Astrocyte (in vitro differentiated cells and primary cell): Measurements from ENCODE around the gene TNFRSF1A. TPM values are rescaled to one million over a fixed set of nuclear protein-coding genes. Genes with fewer than 3 reads are reported as not detected.
A peak's percentile ranks its signal among the peaks of the same experiment; 100 is the strongest.

Experiments
- DNase-seq: peaks from one replicate; pipeline ENCODE4 v3.0.0-alpha.2; 2010; ENCODE audit warnings: low read depth
- FAIRE-seq: peaks from 2 replicates; lab custom pipeline; 2011; peaks lifted over from hg19 to GRCh38; lab: Jason Lieb, UNC
- H2AFZ ChIP-seq: 2 replicates; pipeline ENCODE4 v1.6.0; 2012; ENCODE audit warnings: low read depth, low read length, inconsistent platforms
- H3K27ac ChIP-seq: 2 replicates; pipeline ENCODE4 v1.5.1; 2011; ENCODE audit warnings: low read depth, low read length, inconsistent platforms
- H3K27me3 ChIP-seq: 2 replicates; pipeline ENCODE4 v1.6.0; 2011; ENCODE audit warnings: low read length, inconsistent platforms; ENCODE audit not compliant: insufficient read depth
- H3K36me3 ChIP-seq: 2 replicates; pipeline ENCODE4 v1.5.1; 2011; ENCODE audit warnings: low read length, inconsistent platforms; ENCODE audit not compliant: insufficient read depth
- H3K4me1 ChIP-seq: 2 replicates; pipeline ENCODE4 v1.5.1; 2011; ENCODE audit warnings: low read length, inconsistent platforms; ENCODE audit not compliant: insufficient read depth
- H3K4me2 ChIP-seq: 2 replicates; pipeline ENCODE4 v1.6.0; 2012; ENCODE audit warnings: low read length, inconsistent platforms
- H3K4me3 ChIP-seq: 2 replicates; pipeline ENCODE4 v1.5.1; 2011; ENCODE audit warnings: low read depth, mild to moderate bottlenecking, low read length, inconsistent platforms; ENCODE audit not compliant: insufficient read depth
- H3K79me2 ChIP-seq: 2 replicates; pipeline ENCODE4 v1.6.0; 2012; ENCODE audit warnings: mild to moderate bottlenecking, low read length, inconsistent platforms; ENCODE audit not compliant: insufficient read depth
- H3K9ac ChIP-seq: 2 replicates; pipeline ENCODE4 v1.6.0; 2012; ENCODE audit warnings: mild to moderate bottlenecking, low read length, inconsistent platforms
- H3K9me3 ChIP-seq: 2 replicates; pipeline ENCODE4 v1.5.1; 2012; ENCODE audit warnings: low read depth, mild to moderate bottlenecking, low read length, inconsistent platforms; ENCODE audit not compliant: insufficient read depth
- H4K20me1 ChIP-seq: 2 replicates; pipeline ENCODE4 v1.6.0; 2012; ENCODE audit warnings: low read length, inconsistent platforms; ENCODE audit not compliant: insufficient read depth
- H3K27ac Mint-ChIP-seq: one replicate; pipeline ENCODE4 v1.8.0; 2021; ENCODE audit warnings: mild to moderate bottlenecking, mixed read lengths; ENCODE audit not compliant: unreplicated experiment
- H3K27me3 Mint-ChIP-seq: one replicate; pipeline ENCODE4 v1.8.0; 2021; ENCODE audit warnings: low read depth, mixed read lengths; ENCODE audit not compliant: unreplicated experiment
- H3K36me3 Mint-ChIP-seq: one replicate; pipeline ENCODE4 v1.8.0; 2021; ENCODE audit warnings: low read depth, mixed read lengths; ENCODE audit not compliant: unreplicated experiment
- H3K4me1 Mint-ChIP-seq: one replicate; pipeline ENCODE4 v1.8.0; 2021; ENCODE audit warnings: low read depth, mixed read lengths; ENCODE audit not compliant: unreplicated experiment
- H3K4me3 Mint-ChIP-seq: one replicate; pipeline ENCODE4 v1.8.0; 2021; ENCODE audit warnings: mild to moderate bottlenecking, moderate library complexity, mixed read lengths; ENCODE audit not compliant: unreplicated experiment
- H3K9me3 Mint-ChIP-seq: one replicate; pipeline ENCODE4 v1.8.0; 2021; ENCODE audit warnings: mild to moderate bottlenecking, mixed read lengths; ENCODE audit not compliant: unreplicated experiment
- EZH2 ChIP-seq: IDR thresholded peaks from 2 replicates; pipeline ENCODE4 v1.6.1; 2012; ENCODE audit warnings: mild to moderate bottlenecking, low read length, inconsistent platforms; ENCODE audit not compliant: insufficient read depth
- total RNA-seq: library from RNA; stranded (reverse); gene quantifications from 2 replicates; pipeline ENCODE4 v1.2.1, GENCODE V29; 2021
- TF ChIP-seq, protein P1 (sequence below): IDR thresholded peaks from 2 replicates; pipeline ENCODE4 v1.5.1; 2011; ENCODE audit warnings: low read depth, mild to moderate bottlenecking, inconsistent platforms, low read length, moderate library complexity; ENCODE audit not compliant: insufficient read depth

Gene TNFRSF1A
- total RNA-seq, 1 donor from 2014 or later: 118 TPM

GRCh38 chr12:6336079-6336888 is 5.6 kb downstream of the TNFRSF1A start:
- Histone ChIP-seq H3K27me3 (no peaks in the 10 kb centered on the region), H3K36me3 (peaks cover 25% of the 10 kb centered on the region), H3K4me1 (peaks cover 81% of the 10 kb centered on the region), H3K4me3 (peak overlapping the region; percentile 45), H3K9me3 (no peaks in the 10 kb centered on the region), H3K4me2 (peak overlapping the region; percentile 95), H2AFZ (no peak overlapping the region), H3K9ac (peak overlapping the region; percentile 91), H3K79me2 (peaks cover 77% of the 10 kb centered on the region), H4K20me1 (peaks cover 66% of the 10 kb centered on the region), H3K27ac (peak overlapping the region; percentile 98)
- Mint-ChIP-seq H3K4me1 (peaks cover 36% of the 10 kb centered on the region), H3K27ac (no peak overlapping the region), H3K9me3 (no peaks in the 10 kb centered on the region), H3K36me3 (peaks cover 5% of the 10 kb centered on the region), H3K4me3 (no peak overlapping the region), H3K27me3 (no peaks in the 10 kb centered on the region)
- TF ChIP-seq, protein P1, sequence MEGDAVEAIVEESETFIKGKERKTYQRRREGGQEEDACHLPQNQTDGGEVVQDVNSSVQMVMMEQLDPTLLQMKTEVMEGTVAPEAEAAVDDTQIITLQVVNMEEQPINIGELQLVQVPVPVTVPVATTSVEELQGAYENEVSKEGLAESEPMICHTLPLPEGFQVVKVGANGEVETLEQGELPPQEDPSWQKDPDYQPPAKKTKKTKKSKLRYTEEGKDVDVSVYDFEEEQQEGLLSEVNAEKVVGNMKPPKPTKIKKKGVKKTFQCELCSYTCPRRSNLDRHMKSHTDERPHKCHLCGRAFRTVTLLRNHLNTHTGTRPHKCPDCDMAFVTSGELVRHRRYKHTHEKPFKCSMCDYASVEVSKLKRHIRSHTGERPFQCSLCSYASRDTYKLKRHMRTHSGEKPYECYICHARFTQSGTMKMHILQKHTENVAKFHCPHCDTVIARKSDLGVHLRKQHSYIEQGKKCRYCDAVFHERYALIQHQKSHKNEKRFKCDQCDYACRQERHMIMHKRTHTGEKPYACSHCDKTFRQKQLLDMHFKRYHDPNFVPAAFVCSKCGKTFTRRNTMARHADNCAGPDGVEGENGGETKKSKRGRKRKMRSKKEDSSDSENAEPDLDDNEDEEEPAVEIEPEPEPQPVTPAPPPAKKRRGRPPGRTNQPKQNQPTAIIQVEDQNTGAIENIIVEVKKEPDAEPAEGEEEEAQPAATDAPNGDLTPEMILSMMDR: no peak
- no peak for TF ChIP-seq EZH2
- FAIRE-seq: peak; percentile 93
- peak; percentile 100 for DNase-seq

GRCh38 chr12:6335451-6336078 is 6.3 kb downstream of the TNFRSF1A start:
- Histone ChIP-seq H3K9ac (peak overlapping the region; percentile 91), H3K36me3 (peaks cover 31% of the 10 kb centered on the region), H3K27me3 (no peaks in the 10 kb centered on the region), H2AFZ (no peak overlapping the region), H4K20me1 (peaks cover 67% of the 10 kb centered on the region), H3K4me2 (peak overlapping the region; percentile 95), H3K27ac (peak overlapping the region; percentile 98), H3K79me2 (peaks cover 77% of the 10 kb centered on the region), H3K9me3 (no peaks in the 10 kb centered on the region), H3K4me1 (peaks cover 81% of the 10 kb centered on the region), H3K4me3 (peak overlapping the region; percentile 45)
- H3K36me3 Mint-ChIP-seq: peaks cover 9% of the 10 kb centered on the region
- H3K9me3 Mint-ChIP-seq: no peaks in the 10 kb centered on the region
- DNase-seq (peak; percentile 84), FAIRE-seq (peak; percentile 55)
- H3K4me1 Mint-ChIP-seq: peaks cover 36% of the 10 kb centered on the region
- H3K27ac Mint-ChIP-seq: no peak overlapping the region
- no peak overlapping the region for H3K4me3 Mint-ChIP-seq
- no peak for TF ChIP-seq EZH2
- TF ChIP-seq, protein P1: peak; percentile 31
- no peaks in the 10 kb centered on the region for H3K27me3 Mint-ChIP-seq
